ENCODE results near the gene MS4A4A. TPM values are rescaled to one million over a fixed set of nuclear protein-coding genes. Genes with fewer than 3 reads are reported as not detected.

MS4A4A gene
- total and polyA plus RNA-seq, 2 of the 8 experiments (the other 6 are each of a cell fraction or from before 2014, with no cell fraction given): not detected

- no peak overlapping the region for H3K4me2 ChIP-seq (ENCODE audit: insufficient read depth in 1 of 2, low read depth in 2 of 2, low read length in 2 of 2)
- H3K79me2 ChIP-seq (ENCODE audit: control insufficient read depth in 1 of 2, insufficient read depth in 2 of 2, low read length in 2 of 2): no peaks in the 10 kb centered on the region
- ChIA-PET CTCF (ENCODE audit: partially characterized antibody) (interaction anchor here (1.2 to 1.6 kb wide), 2 partner anchors 26 to 34 kb away, joined by 3 to 4 read pairs; no protein-coding TSS in a partner anchor), POLR2A (ENCODE audit: partially characterized antibody) (interaction anchor here (1.2 kb wide), 1 partner anchor 11 kb away, joined by 3 read pairs; no protein-coding TSS in a partner anchor)
- H2BK20ac ChIP-seq (ENCODE audit: low read length): no peak overlapping the region
- FAIRE-seq: no peak
- H2BK120ac ChIP-seq (replicated peaks; ENCODE audit: low read depth, low read length): no peak overlapping the region
- no peak overlapping the region for H3K27ac ChIP-seq (ENCODE audit: low read depth, low read length)
- no peak overlapping the region for H4K8ac ChIP-seq (ENCODE audit: extremely low read depth, insufficient read depth, low read length)
- H3K23ac ChIP-seq (ENCODE audit: insufficient read length): no peak overlapping the region
- H2BK5ac ChIP-seq (ENCODE audit: low read depth, low read length): no peak overlapping the region
- H2AK5ac ChIP-seq (ENCODE audit: low read depth, low read length): no peak overlapping the region
- H4K91ac ChIP-seq (replicated peaks; ENCODE audit: insufficient read length, low read length): no peak overlapping the region
- H2BK12ac ChIP-seq (ENCODE audit: low read depth, low read length): no peak overlapping the region
- no peaks in the 10 kb centered on the region for H3K23me2 ChIP-seq (ENCODE audit: low read depth, low read length)
- no peaks in the 10 kb centered on the region for H3K79me1 ChIP-seq (ENCODE audit: low read depth, low read length)
- H3K14ac ChIP-seq (ENCODE audit: insufficient read length): no peak overlapping the region
- H2AFZ ChIP-seq (ENCODE audit: low read length): peak overlapping the region; percentile 31; the same call in 1 of the 2 replicates
- no peaks in the 10 kb centered on the region for H3K36me3 ChIP-seq (ENCODE audit: control insufficient read depth in 2 of 4, insufficient read depth in 4 of 4, low read length in 3 of 4)
- no peak overlapping the region for H4K5ac ChIP-seq (ENCODE audit: insufficient read length, low read depth, low read length)
- no peaks in the 10 kb centered on the region for H3K4me1 ChIP-seq (replicated peaks in 1 of 4; ENCODE audit: control insufficient read depth in 3 of 4, insufficient read depth in 4 of 4, low read length in 3 of 4)
- H3K9ac ChIP-seq (replicated peaks in 1 of 4; ENCODE audit: extremely low read depth in 1 of 4, low read depth in 3 of 4, low read length in 3 of 4): no peak overlapping the region
- H3K4me3 ChIP-seq (ENCODE audit: extremely low read depth in 1 of 4, insufficient read depth in 2 of 4, low read depth in 3 of 4, low read length in 4 of 4): no peak overlapping the region
- no peak overlapping the region for H3K4ac ChIP-seq (replicated peaks; ENCODE audit: insufficient read length, low read depth, low read length)
- H4K20me1 ChIP-seq (replicated peaks in 1 of 2; ENCODE audit: control insufficient read depth in 1 of 2, insufficient read depth in 2 of 2, low read length in 2 of 2): no peaks in the 10 kb centered on the region
- no peak overlapping the region for H3K18ac ChIP-seq (ENCODE audit: extremely low read depth, low read length)
- DNase-seq (ENCODE audit: low read depth in 1 of 2, low spot score in 2 of 2): no peak
- H2BK15ac ChIP-seq (ENCODE audit: low read length): no peak overlapping the region
- 76% methylated on average over 5 of the region's 5 CpGs; no CpG with 5 or more reads in 1 of the 2 experiments for WGBS, 2 experiments (ENCODE audit: extremely low coverage in 1 of 2, insufficient coverage in 1 of 2, insufficient read length in 1 of 2, insufficient replicate concordance in 2 of 2, low coverage in 1 of 2, low lambda C conversion rate in 2 of 2, missing lambda C conversion rate in 1 of 2)
- H3K56ac ChIP-seq (replicated peaks; ENCODE audit: insufficient read length, low read depth, low read length): no peak overlapping the region
- H3K27me3 ChIP-seq (replicated peaks in 1 of 4; ENCODE audit: control insufficient read depth in 3 of 4, extremely low read depth in 1 of 4, insufficient read depth in 3 of 4, low read length in 3 of 4): no peaks in the 10 kb centered on the region
- H3K9me3 ChIP-seq (ENCODE audit: insufficient read depth in 2 of 2, low read depth in 1 of 2, low read length in 1 of 2): no peaks in the 10 kb centered on the region
- TF ChIP-seq RNF2 (IDR thresholded peaks at IDR 0.05; ENCODE audit: borderline replicate concordance, low read depth, low read length, missing control alignments, poor library complexity, severe bottlenecking) (no peak), NANOG (IDR thresholded peaks at IDR 0.05; ENCODE audit: insufficient read depth, low read depth, low read length, poor library complexity, severe bottlenecking) (no peak), SIRT6 (IDR thresholded peaks at IDR 0.05; ENCODE audit: low read length) (no peak), PHF8 (conservative IDR thresholded peaks at IDR 0.05; ENCODE audit: low read depth, low read length) (no peak), ATF3 (IDR thresholded peaks at IDR 0.05; ENCODE audit: insufficient read depth, low read depth, low read length) (no peak), POU5F1 (IDR thresholded peaks at IDR 0.05; ENCODE audit: low read depth, low read length) (no peak), EGR1 (IDR thresholded peaks at IDR 0.05; ENCODE audit: borderline replicate concordance, low read depth, low read length) (no peak), ASH2L (IDR thresholded peaks at IDR 0.05; ENCODE audit: low read length) (no peak), CBX8 (IDR thresholded peaks at IDR 0.05; ENCODE audit: borderline replicate concordance, low read depth, low read length) (no peak), FOSL1 (IDR thresholded peaks at IDR 0.05; ENCODE audit: insufficient read depth, low read depth, low read length) (no peak), CEBPB (IDR thresholded peaks at IDR 0.05; ENCODE audit: low read depth, low read length) (no peak), EZH2 (IDR thresholded peaks at IDR 0.05; ENCODE audit: low read depth, low read length, severe bottlenecking) (no peak), RXRA (IDR thresholded peaks at IDR 0.05; ENCODE audit: insufficient read depth, low read depth, low read length) (no peak)
Measured at GRCh38 chr11:60310407-60310998, 30.0 kb downstream of the MS4A4A start.
